ENCODE measurements around the gene STX7.

The STX7 gene

GRCh38 chr6:132458887-132459604 is 53.9 kb downstream of the STX7 start:
- TF ChIP-seq, protein P1, sequence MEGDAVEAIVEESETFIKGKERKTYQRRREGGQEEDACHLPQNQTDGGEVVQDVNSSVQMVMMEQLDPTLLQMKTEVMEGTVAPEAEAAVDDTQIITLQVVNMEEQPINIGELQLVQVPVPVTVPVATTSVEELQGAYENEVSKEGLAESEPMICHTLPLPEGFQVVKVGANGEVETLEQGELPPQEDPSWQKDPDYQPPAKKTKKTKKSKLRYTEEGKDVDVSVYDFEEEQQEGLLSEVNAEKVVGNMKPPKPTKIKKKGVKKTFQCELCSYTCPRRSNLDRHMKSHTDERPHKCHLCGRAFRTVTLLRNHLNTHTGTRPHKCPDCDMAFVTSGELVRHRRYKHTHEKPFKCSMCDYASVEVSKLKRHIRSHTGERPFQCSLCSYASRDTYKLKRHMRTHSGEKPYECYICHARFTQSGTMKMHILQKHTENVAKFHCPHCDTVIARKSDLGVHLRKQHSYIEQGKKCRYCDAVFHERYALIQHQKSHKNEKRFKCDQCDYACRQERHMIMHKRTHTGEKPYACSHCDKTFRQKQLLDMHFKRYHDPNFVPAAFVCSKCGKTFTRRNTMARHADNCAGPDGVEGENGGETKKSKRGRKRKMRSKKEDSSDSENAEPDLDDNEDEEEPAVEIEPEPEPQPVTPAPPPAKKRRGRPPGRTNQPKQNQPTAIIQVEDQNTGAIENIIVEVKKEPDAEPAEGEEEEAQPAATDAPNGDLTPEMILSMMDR (conservative IDR thresholded peaks at IDR 0.05; ENCODE audit: control insufficient read depth, insufficient read depth, low read depth, low read length), result no peak
- DNase-seq (ENCODE audit: low read depth), result no peak
- no peak overlapping the region for H3K4me3 ChIP-seq (ENCODE audit: control insufficient read depth, low read depth, low read length)

GRCh38 chr6:132456700-132457143 is 56.2 kb downstream of the STX7 start:
- no peak for DNase-seq (ENCODE audit: low read depth)
- H3K4me3 ChIP-seq (ENCODE audit: control insufficient read depth, low read depth, low read length), result no peak overlapping the region
- TF ChIP-seq, protein P1 (conservative IDR thresholded peaks at IDR 0.05; ENCODE audit: control insufficient read depth, insufficient read depth, low read depth, low read length), result no peak

- no peak overlapping the region for H3K4me3 ChIP-seq (ENCODE audit: control insufficient read depth, low read depth, low read length)
- TF ChIP-seq, protein P1 (conservative IDR thresholded peaks at IDR 0.05; ENCODE audit: control insufficient read depth, insufficient read depth, low read depth, low read length), result no peak
- DNase-seq (ENCODE audit: low read depth), result no peak
Measured at GRCh38 chr6:132446855-132447241, 66.1 kb downstream of the STX7 start.

- no peak overlapping the region for H3K4me3 ChIP-seq (ENCODE audit: control insufficient read depth, low read depth, low read length)
- TF ChIP-seq, protein P1 (conservative IDR thresholded peaks at IDR 0.05; ENCODE audit: control insufficient read depth, insufficient read depth, low read depth, low read length), result no peak
- no peak for DNase-seq (ENCODE audit: low read depth)
Measured at GRCh38 chr6:132446141-132446854, 66.6 kb downstream of the STX7 start.

DNA sequence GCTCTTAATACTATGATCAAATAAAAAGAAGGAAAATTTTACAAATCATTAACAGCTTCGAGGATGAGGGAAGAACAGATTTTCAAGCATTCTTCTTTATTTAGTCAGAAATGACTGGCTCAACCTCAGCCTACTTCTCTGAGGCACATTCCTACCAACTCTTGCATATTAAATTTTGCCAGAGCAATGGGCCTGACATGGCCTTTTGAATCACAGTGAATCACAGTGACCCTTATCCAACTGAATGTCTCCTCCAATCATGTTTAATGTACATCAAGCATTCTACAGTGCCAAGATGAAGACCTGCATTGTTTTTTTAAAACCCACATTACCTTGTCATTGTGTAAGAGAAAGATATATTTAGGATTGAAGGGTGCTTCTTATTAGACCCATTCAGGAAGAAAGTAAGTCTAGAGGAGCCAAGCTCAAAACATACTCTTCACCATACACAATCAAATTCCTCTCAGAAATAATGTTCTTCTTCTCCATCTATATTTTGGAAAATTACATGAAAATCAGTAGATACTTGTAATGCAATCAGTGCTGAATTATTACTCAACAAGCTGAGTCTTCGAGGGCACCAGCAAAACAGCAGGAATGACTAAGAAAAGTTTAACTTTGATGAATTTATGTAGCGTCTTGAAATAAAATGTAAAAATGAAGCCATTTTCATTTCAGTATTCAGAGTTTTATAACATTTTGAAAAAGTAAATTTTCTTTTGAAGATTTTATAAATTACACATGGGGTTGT is 67.5 kb downstream of the STX7 start:
- H3K4me3 ChIP-seq (ENCODE audit: control insufficient read depth, low read depth, low read length), result no peak overlapping the region
- TF ChIP-seq, protein P1 (conservative IDR thresholded peaks at IDR 0.05; ENCODE audit: control insufficient read depth, insufficient read depth, low read depth, low read length), result no peak
- peak; percentile 97 for DNase-seq (ENCODE audit: low read depth)

DNA sequence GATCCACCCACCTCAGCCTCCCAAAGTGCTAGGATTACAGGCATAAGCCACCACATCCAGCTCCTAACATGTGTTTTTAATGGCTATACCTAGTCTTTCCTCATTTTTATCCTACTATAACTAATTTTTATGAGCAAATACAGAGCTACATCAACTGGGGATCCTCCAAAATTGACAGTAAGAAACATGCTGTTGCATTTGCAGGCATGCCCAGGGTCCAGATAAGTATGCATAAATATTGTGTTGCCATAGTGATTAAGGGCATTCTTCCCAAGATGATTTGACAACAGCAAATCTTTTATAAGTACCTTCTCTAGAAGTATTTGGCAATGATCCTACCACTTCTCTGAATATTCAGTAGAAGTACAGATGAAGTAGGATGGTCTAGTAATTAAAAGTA is 69.7 kb downstream of the STX7 start:
- H3K4me3 ChIP-seq (ENCODE audit: control insufficient read depth, low read depth, low read length), result no peak overlapping the region
- TF ChIP-seq, protein P1 (conservative IDR thresholded peaks at IDR 0.05; ENCODE audit: control insufficient read depth, insufficient read depth, low read depth, low read length), result no peak
- DNase-seq (ENCODE audit: low read depth), result peak; percentile 52

All from fibroblast of mammary gland (primary cell).